Subcutaneous abdominal adipose tissue (tissue), 5 donors: ENCODE measurements around the gene PCDHA7.
A peak's percentile ranks its signal among the peaks of the same experiment; 100 is the strongest.
"Not testable (repeated sequence)": the region's sequence is repeated elsewhere in the genome, so short reads cannot be mapped to it uniquely, and the experiment has no call there.

ENCODE experiments used
- H3K27ac ChIP-seq: one replicate; pipeline ENCODE4 v1.7.0; 2013; ENCODE audit warnings: low read depth, mild to moderate bottlenecking, inconsistent platforms, low read length, moderate library complexity
- H3K27me3 ChIP-seq, 5 donors: one replicate each; pipeline ENCODE4 v1.7.0; 2013; ENCODE audit warnings: low read length in 5 of 5, inconsistent platforms in 1 of 5; ENCODE audit not compliant: control insufficient read depth in 5 of 5, insufficient read depth in 4 of 5
- H3K36me3 ChIP-seq, 5 donors: one replicate each; pipeline ENCODE4 v1.7.0; 2013; ENCODE audit warnings: low read length in 5 of 5; ENCODE audit not compliant: control insufficient read depth in 5 of 5, insufficient read depth in 5 of 5
- H3K4me1 ChIP-seq, 5 donors: one replicate each; pipeline ENCODE4 v1.7.0; 2013; ENCODE audit warnings: low read length in 5 of 5, mild to moderate bottlenecking in 3 of 5, moderate library complexity in 1 of 5; ENCODE audit not compliant: control insufficient read depth in 5 of 5, insufficient read depth in 5 of 5
- H3K4me3 ChIP-seq, 5 donors: one replicate each; pipeline ENCODE4 v1.7.0; 2013; ENCODE audit warnings: low read length in 5 of 5, low read depth in 1 of 5
- H3K9ac ChIP-seq, 5 donors: one replicate each; pipeline ENCODE4 v1.7.0; 2013; ENCODE audit warnings: low read length in 5 of 5, mild to moderate bottlenecking in 4 of 5, moderate library complexity in 3 of 5
- H3K9me3 ChIP-seq, 5 donors: one replicate each; pipeline ENCODE4 v1.7.0; 2013; ENCODE audit warnings: low read length in 5 of 5; ENCODE audit not compliant: control insufficient read depth in 5 of 5
- donor health status: healthy.
- donor health status: healthy.
- donor health status: healthy.
- donor health status: healthy.
- donor health status: healthy.

The PCDHA7 gene

GRCh38 chr5:140833993-140834392, at the start of gene PCDHA7:
Gene PCDHA7, plus strand, starts transcription at chr5:140834269. Its CDS starts 115 bp downstream, at chr5:140834384.
- Histone ChIP-seq H3K4me3 (peak within 1 kb of the TSS; percentile 4 to 54 (median 34)), H3K4me1 (no peaks in the 10 kb centered on the region), H3K27me3 (peaks cover 2 to 25% (median 7%) of the 10 kb centered on the region in 5 donors), H3K36me3 (no peaks in the 10 kb centered on the region), H3K9ac (no peak within 1 kb of the TSS), H3K9me3 (peaks cover 2 to 28% (median 23%) of the 10 kb centered on the region in 5 donors), H3K27ac (no peak within 1 kb of the TSS)

GRCh38 chr5:140785905-140786686, 48.0 kb upstream of the PCDHA7 start, which contains the start of gene PCDHA1:
Gene PCDHA1, plus strand, starts transcription at chr5:140786140.
- H3K4me3 ChIP-seq = peak within 1 kb of the TSS in 3 of 5 donors; percentile 6 to 38 (median 34)
- H3K4me1 ChIP-seq = no peaks in the 10 kb centered on the region
- H3K9me3 ChIP-seq = peaks cover 13 to 74% (median 54%) of the 10 kb centered on the region in 5 donors
- H3K27ac ChIP-seq = no peak within 1 kb of the TSS
- no peaks in the 10 kb centered on the region for H3K36me3 ChIP-seq
- peaks cover 0 to 12% (median 0%) of the 10 kb centered on the region in 5 donors for H3K27me3 ChIP-seq
- H3K9ac ChIP-seq = no peak within 1 kb of the TSS

- not testable (repeated sequence) for H3K4me1 ChIP-seq, H3K36me3 ChIP-seq, H3K27ac ChIP-seq, H3K9ac ChIP-seq
- Histone ChIP-seq H3K27me3 (peaks cover 0 to 12% (median 0%) of the 10 kb centered on the region in 5 donors), H3K4me3 (peak overlapping the region in 2 of 5 donors; percentile 22 to 32), H3K9me3 (peaks cover 10 to 65% (median 53%) of the 10 kb centered on the region in 5 donors)
Observed at GRCh38 chr5:140787422-140787821, 46.6 kb upstream of the PCDHA7 start.

- Histone ChIP-seq H3K9me3 (peaks cover 10 to 63% (median 50%) of the 10 kb centered on the region in 5 donors), H3K27me3 (peaks cover 0 to 12% (median 0%) of the 10 kb centered on the region in 5 donors)
- H3K9ac ChIP-seq = not testable (repeated sequence)
Observed at GRCh38 chr5:140787849-140788504, 46.1 kb upstream of the PCDHA7 start.

GRCh38 chr5:140791089-140791488, 43.0 kb upstream of the PCDHA7 start:
- Histone ChIP-seq H3K36me3 (no peaks in the 10 kb centered on the region), H3K4me1 (no peaks in the 10 kb centered on the region), H3K4me3 (no peak overlapping the region), H3K9me3 (peaks cover 17 to 64% (median 49%) of the 10 kb centered on the region in 5 donors), H3K27ac (no peak overlapping the region), H3K27me3 (peaks cover 0 to 17% (median 3%) of the 10 kb centered on the region in 5 donors), H3K9ac (no peak overlapping the region)

More at GRCh38 chr5:140787849-140788504, 46.1 kb upstream of the PCDHA7 start:
- H3K27ac ChIP-seq, H3K4me1 ChIP-seq, H3K36me3 ChIP-seq: not testable (repeated sequence)
- peak overlapping the region in 3 of 5 donors; percentile 6 to 33 (median 22) for H3K4me3 ChIP-seq

GRCh38 chr5:140794595-140795258, 39.3 kb upstream of the PCDHA7 start, which contains the start of gene PCDHA2:
Gene PCDHA2, plus strand, starts transcription at chr5:140794852.
- peaks cover 11 to 44% (median 34%) of the 10 kb centered on the region in 5 donors for H3K9me3 ChIP-seq
- peaks cover 0 to 11% (median 2%) of the 10 kb centered on the region in 5 donors for H3K27me3 ChIP-seq
- H3K27ac ChIP-seq = no peak within 1 kb of the TSS
- no peaks in the 10 kb centered on the region for H3K36me3 ChIP-seq
- no peaks in the 10 kb centered on the region for H3K4me1 ChIP-seq
- H3K9ac ChIP-seq = no peak within 1 kb of the TSS
- peak within 1 kb of the TSS in 3 of 5 donors; percentile 14 to 40 (median 34) for H3K4me3 ChIP-seq

GRCh38 chr5:140795259-140795641, 38.8 kb upstream of the PCDHA7 start:
- H3K4me3 ChIP-seq = peak overlapping the region in 2 of 5 donors; percentile 14 to 34

GRCh38 chr5:140796072-140796717, 37.9 kb upstream of the PCDHA7 start:
- H3K9ac ChIP-seq, H3K36me3 ChIP-seq, H3K27ac ChIP-seq, H3K4me1 ChIP-seq: not testable (repeated sequence)
- Histone ChIP-seq H3K27me3 (peaks cover 0 to 11% (median 2%) of the 10 kb centered on the region in 5 donors), H3K9me3 (peaks cover 11 to 44% (median 29%) of the 10 kb centered on the region in 5 donors), H3K4me3 (peak overlapping the region in 1 of 5 donors; percentile 33)

More at GRCh38 chr5:140795259-140795641, 38.8 kb upstream of the PCDHA7 start:
- H3K9ac ChIP-seq = no peak overlapping the region
- peaks cover 11 to 40% (median 32%) of the 10 kb centered on the region in 5 donors for H3K9me3 ChIP-seq
- H3K27ac ChIP-seq = no peak overlapping the region
- no peaks in the 10 kb centered on the region for H3K4me1 ChIP-seq
- no peaks in the 10 kb centered on the region for H3K36me3 ChIP-seq
- peaks cover 0 to 11% (median 2%) of the 10 kb centered on the region in 5 donors for H3K27me3 ChIP-seq

GRCh38 chr5:140796718-140797095, 37.4 kb upstream of the PCDHA7 start:
- H3K27me3 ChIP-seq = peaks cover 0 to 11% (median 2%) of the 10 kb centered on the region in 5 donors
- no peak overlapping the region for H3K9ac ChIP-seq
- H3K9me3 ChIP-seq = peaks cover 11 to 49% (median 29%) of the 10 kb centered on the region in 5 donors
- H3K27ac ChIP-seq = no peak overlapping the region
- H3K36me3 ChIP-seq = no peaks in the 10 kb centered on the region
- H3K4me1 ChIP-seq = no peaks in the 10 kb centered on the region
- H3K4me3 ChIP-seq = peak overlapping the region in 2 of 5 donors; percentile 12 to 33
